Right lobe of liver (tissue), 6 donors: ENCODE data around the gene RPRD1A. TPM values are rescaled to one million over a fixed set of nuclear protein-coding genes. Genes with fewer than 3 reads are reported as not detected.
A peak's percentile ranks its signal among the peaks of the same experiment; 100 is the strongest.
"Not testable (repeated sequence)": the region's sequence is repeated elsewhere in the genome, so short reads cannot be mapped to it uniquely, and the experiment has no call there.

Source experiments
- ATAC-seq, 4 donors: fragments of 200-7000 bp; cut with Tn5 transposase; one replicate each; pipeline ENCODE4 v1.9.1; 2020; ENCODE audit warnings: mild to moderate bottlenecking in 4 of 4, moderate library complexity in 4 of 4
- DNase-seq, 3 donors: peaks; one replicate each; pipeline ENCODE4 v3.0.0-alpha.2; 2020
- H3K27ac ChIP-seq, 3 donors: fragments of 200-600 bp; one replicate each; pipeline ENCODE4 v1.8.0; 2022
- H3K27me3 ChIP-seq, 2 donors: fragments of 200-600 bp; one replicate each; pipeline ENCODE4 v1.8.0; 2022
- H3K36me3 ChIP-seq, 4 donors: fragments of 200-600 bp; sonication (generic) in 1 of 4; one replicate each; pipeline versions ENCODE4 v1.5.1 to v1.8.0; 2017 to 2022; ENCODE audit warnings: control low read depth in 1 of 4
- H3K4me1 ChIP-seq, 4 donors: fragments of 200-600 bp; sonication (generic) in 1 of 4; one replicate each; pipeline versions ENCODE4 v1.5.1 to v1.8.0; 2017 to 2022; ENCODE audit warnings: control low read depth in 1 of 4
- H3K4me3 ChIP-seq, 3 donors: fragments of 200-600 bp; one replicate each; pipeline ENCODE4 v1.8.0; 2022
- H3K9me3 ChIP-seq, 4 donors: fragments of 200-600 bp; sonication (generic) in 1 of 4; one replicate each; pipeline versions ENCODE4 v1.5.1 to v1.8.0; 2017 to 2022; ENCODE audit warnings: control low read depth in 1 of 4
- POLR2A ChIP-seq: fragments of 450-650 bp; IDR thresholded peaks from one replicate; pipeline ENCODE4 v1.6.1; 2017; ENCODE audit warnings: antibody characterized with exemption, mild to moderate bottlenecking
- WGBS: methylation state at CpG from one replicate; pipeline ENCODE4 v1.1.6; 2018; ENCODE audit warnings: low coverage, low lambda C conversion rate; ENCODE audit not compliant: insufficient coverage; ENCODE audit errors: missing lambda C conversion rate; 5-methylcytosine and 5-hydroxymethylcytosine counted together
- intact Hi-C, 2 donors: fragments of 100-400 bp; cut with DNase I; formaldehyde crosslinking; loops; one replicate each; pipeline versions ENCODE4 v1.11.2 to v1.14.1; 2022
- total RNA-seq, 6 experiments: library from RNA; depleted of rRNA in 2 of 6; stranded (reverse); fragments of >200 nt in 2 of 6; fragmentation: NEBNext Ultra II Directional in 3 of 6; extraction: Animal tissue kit (Norgen Biotek cat#: 25700) in 3 of 6; gene quantifications; one replicate each; pipeline versions ENCODE4 v1.1.0 to v1.2.4, GENCODE V29; 2016 to 2023
- TF ChIP-seq, protein P1 (sequence below), 4 donors: fragments of 200-600 bp in 3 of 4; fragments of 450-650 bp in 1 of 4; IDR thresholded peaks; one replicate each; pipeline versions ENCODE4 v1.5.1 to v1.8.0; 2016 to 2022; ENCODE audit warnings: antibody characterized with exemption in 4 of 4, mild to moderate bottlenecking in 2 of 4
- donor health status: DM: no; HTN: yes; CAD: no.
- donor health status: DM: no; HTN: no; CAD: no.
- donor health status: DM: no; HTN: no; CAD: no.
- donor health status: DM: no; HTN: yes; CAD: no.
- donor health status: DM: no; HTN: yes; CAD: no.

The RPRD1A gene
- total RNA-seq, 6 experiments from 2014 or later = 14.4 to 28.6 (median 20.9) TPM

DNA sequence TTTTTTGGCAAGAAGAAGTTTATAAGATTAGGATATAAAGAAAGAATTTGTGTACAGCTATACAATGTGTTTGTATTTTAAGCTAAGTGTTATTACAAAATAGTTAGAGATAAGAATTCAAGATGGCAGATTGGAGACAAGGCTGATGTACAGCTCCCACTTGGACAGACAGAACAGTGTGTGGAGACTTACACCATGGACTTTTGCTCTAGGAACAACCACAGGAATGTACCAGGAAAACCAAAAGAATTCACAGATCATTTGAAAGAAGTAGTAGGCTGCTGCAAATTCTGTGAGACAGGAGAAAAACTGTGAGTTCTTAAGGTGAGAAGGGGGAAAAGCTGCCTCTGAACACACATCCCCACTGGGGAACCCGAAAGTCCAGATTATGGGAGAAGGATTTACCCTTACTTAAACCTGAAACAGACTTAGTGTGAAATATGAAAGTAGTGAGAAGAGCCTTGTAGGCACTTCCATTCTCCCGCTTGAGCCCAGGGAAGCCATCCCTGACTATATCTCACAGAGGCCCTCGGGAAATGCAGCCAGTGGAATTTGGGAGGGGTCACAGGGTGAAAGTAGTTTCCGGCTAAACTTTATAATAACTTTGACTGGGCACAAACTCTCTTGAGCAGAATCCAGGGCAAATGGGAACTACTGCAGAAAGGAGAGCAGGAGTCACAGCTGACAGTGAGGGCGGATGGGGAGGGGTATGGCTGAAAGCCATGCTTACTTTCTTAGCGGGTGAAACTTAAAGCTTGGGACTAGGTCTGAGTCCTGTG lies 11.6 kb upstream of the RPRD1A start:
- intact Hi-C loops = no loop called here
- TF ChIP-seq, protein P1, sequence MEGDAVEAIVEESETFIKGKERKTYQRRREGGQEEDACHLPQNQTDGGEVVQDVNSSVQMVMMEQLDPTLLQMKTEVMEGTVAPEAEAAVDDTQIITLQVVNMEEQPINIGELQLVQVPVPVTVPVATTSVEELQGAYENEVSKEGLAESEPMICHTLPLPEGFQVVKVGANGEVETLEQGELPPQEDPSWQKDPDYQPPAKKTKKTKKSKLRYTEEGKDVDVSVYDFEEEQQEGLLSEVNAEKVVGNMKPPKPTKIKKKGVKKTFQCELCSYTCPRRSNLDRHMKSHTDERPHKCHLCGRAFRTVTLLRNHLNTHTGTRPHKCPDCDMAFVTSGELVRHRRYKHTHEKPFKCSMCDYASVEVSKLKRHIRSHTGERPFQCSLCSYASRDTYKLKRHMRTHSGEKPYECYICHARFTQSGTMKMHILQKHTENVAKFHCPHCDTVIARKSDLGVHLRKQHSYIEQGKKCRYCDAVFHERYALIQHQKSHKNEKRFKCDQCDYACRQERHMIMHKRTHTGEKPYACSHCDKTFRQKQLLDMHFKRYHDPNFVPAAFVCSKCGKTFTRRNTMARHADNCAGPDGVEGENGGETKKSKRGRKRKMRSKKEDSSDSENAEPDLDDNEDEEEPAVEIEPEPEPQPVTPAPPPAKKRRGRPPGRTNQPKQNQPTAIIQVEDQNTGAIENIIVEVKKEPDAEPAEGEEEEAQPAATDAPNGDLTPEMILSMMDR (IDR thresholded peaks at IDR 0.05) = no peak
- no peak for TF ChIP-seq POLR2A
- no peaks in the 10 kb centered on the region for H3K9me3 ChIP-seq
- H3K27ac ChIP-seq = no peak overlapping the region
- no peak overlapping the region for H3K4me3 ChIP-seq
- no peak for DNase-seq
- H3K27me3 ChIP-seq = no peaks in the 10 kb centered on the region
- H3K4me1 ChIP-seq = no peaks in the 10 kb centered on the region
- no peak for ATAC-seq
- no peaks in the 10 kb centered on the region for H3K36me3 ChIP-seq
- WGBS = 71% methylated on average over 3 of the region's 6 CpGs

DNA sequence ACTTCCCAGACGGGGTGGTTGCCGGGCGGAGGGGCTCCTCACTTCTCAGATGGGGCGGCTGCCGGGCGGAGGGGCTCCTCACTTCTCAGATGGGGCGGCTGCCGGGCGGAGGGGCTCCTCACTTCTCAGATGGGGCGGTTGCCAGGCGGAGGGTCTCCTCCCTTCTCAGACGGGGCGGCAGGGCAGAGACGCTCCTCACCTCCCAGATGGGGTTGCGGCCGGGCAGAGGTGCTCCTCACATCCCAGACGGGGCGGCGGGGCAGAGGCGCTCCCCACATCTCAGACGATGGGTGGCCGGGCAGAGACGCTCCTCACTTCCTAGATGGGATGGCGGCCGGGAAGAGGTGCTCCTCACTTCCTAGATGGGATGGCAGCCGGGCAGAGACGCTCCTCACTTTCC lies 10.4 kb upstream of the RPRD1A start:
- H3K4me1 ChIP-seq, H3K27me3 ChIP-seq, H3K9me3 ChIP-seq, H3K36me3 ChIP-seq, DNase-seq, intact Hi-C loops, H3K4me3 ChIP-seq, ATAC-seq, H3K27ac ChIP-seq: not testable (repeated sequence)
- no CpG with 5 or more reads among the region's 27 CpGs for WGBS

- Histone ChIP-seq H3K4me1 (no peaks in the 10 kb centered on the region), H3K27me3 (no peaks in the 10 kb centered on the region), H3K4me3 (no peak overlapping the region), H3K36me3 (no peaks in the 10 kb centered on the region), H3K9me3 (no peaks in the 10 kb centered on the region), H3K27ac (no peak overlapping the region)
- TF ChIP-seq POLR2A = no peak
- TF ChIP-seq, protein P1 (IDR thresholded peaks at IDR 0.05) = no peak
- no peak for DNase-seq
- peak in 2 of 4 donors; percentile 22 to 85 for ATAC-seq
- WGBS = 53% methylated on average over 6 of the region's 6 CpGs
- intact Hi-C loops = no loop called here
These were observed 8.7 kb upstream of the RPRD1A start for GRCh38 chr18:36075862-36076587.

DNA sequence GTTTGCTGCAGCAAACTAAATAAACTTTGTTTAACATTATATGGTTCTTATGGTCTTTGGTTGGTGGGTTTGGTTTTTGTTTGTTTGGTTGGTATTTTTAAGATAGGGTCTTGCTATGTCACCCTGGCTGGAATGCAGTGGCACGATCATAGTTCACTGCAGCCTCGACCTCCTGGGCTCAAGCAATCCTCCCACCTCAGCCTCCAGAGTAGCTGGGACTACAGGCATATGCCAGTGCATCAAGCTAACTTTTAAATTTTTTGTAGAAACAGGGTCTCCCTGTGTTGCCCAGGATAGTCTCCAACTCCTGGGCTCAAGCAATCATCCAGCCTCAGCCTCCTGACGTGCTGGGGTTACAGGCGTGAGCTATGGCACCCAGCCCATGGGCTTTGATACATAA lies 7.1 kb upstream of the RPRD1A start:
- Histone ChIP-seq H3K36me3 (no peaks in the 10 kb centered on the region), H3K27ac (no peak overlapping the region), H3K4me1 (no peaks in the 10 kb centered on the region), H3K9me3 (no peaks in the 10 kb centered on the region), H3K27me3 (no peaks in the 10 kb centered on the region), H3K4me3 (no peak overlapping the region)
- DNase-seq = no peak
- intact Hi-C loops = no loop called here
- no peak for TF ChIP-seq POLR2A
- TF ChIP-seq, protein P1 (IDR thresholded peaks at IDR 0.05) = no peak
- WGBS = 57% methylated on average over 3 of the region's 4 CpGs
- ATAC-seq = no peak

DNA sequence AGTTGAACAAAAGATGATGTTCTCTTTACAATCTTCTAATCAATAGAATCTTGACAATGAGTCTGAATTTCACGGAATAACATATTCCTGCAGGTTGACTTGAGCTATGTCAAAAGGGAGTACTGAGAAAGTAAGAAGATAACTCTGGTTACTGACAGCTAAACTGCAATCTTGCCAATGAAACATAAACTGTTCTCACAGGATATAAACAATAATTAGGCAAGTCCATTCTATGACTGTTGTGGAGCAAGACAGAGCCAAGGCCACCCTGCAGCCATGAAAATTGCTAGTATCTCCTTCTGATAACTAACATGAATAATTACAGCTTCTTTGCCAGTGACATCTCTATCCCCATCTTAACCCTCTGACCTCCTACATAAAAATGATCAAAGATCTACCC lies 6.3 kb upstream of the RPRD1A start:
- Histone ChIP-seq H3K27me3 (no peaks in the 10 kb centered on the region), H3K4me3 (no peak overlapping the region), H3K4me1 (no peaks in the 10 kb centered on the region), H3K27ac (no peak overlapping the region), H3K36me3 (no peaks in the 10 kb centered on the region), H3K9me3 (no peaks in the 10 kb centered on the region)
- DNase-seq (no peak), ATAC-seq (no peak)
- TF ChIP-seq, protein P1 (IDR thresholded peaks at IDR 0.05) = no peak
- TF ChIP-seq POLR2A = no peak
- WGBS = 67% methylated on average over 1 of the region's 1 CpG
- intact Hi-C loops = no loop called here

GRCh38 chr18:36072406-36072805 lies 5.0 kb upstream of the RPRD1A start:
- H3K36me3 ChIP-seq, H3K4me3 ChIP-seq, H3K9me3 ChIP-seq, DNase-seq, H3K27ac ChIP-seq, H3K27me3 ChIP-seq, H3K4me1 ChIP-seq, intact Hi-C loops, ATAC-seq: not testable (repeated sequence)
- WGBS = 86% methylated on average over 4 of the region's 8 CpGs
